Erythroblast (primary cell): ENCODE data around the gene ZNF853.

Source experiments
- GATA1 ChIP-seq: IDR thresholded peaks from 2 replicates; pipeline ENCODE4 v1.6.1; 2011; ENCODE audit warnings: low read depth, mild to moderate bottlenecking, control low read depth, low read length, moderate library complexity
- POLR2A ChIP-seq: IDR thresholded peaks from 2 replicates; pipeline ENCODE4 v1.6.1; 2011; ENCODE audit warnings: mild to moderate bottlenecking, low read length

- TF ChIP-seq POLR2A (no peak), GATA1 (no peak)
Measured at GRCh38 chr7:6575281-6576023, 40.0 kb upstream of the ZNF853 start.
